Epithelial cell of esophagus (primary cell): ENCODE results near the gene BANF1.

Source experiments
- DNase-seq: peaks from one replicate; pipeline ENCODE4 v3.0.0; 2010; ENCODE audit warnings: low read depth
- H3K4me3 ChIP-seq: 2 replicates; pipeline ENCODE4 v1.5.1; 2011; ENCODE audit warnings: mild to moderate bottlenecking, low read length, control low read depth
- TF ChIP-seq, protein P1 (sequence below): IDR thresholded peaks from 2 replicates; pipeline ENCODE4 v1.5.1; 2011; ENCODE audit warnings: low read depth, mild to moderate bottlenecking, low read length, control low read depth, inconsistent platforms; ENCODE audit not compliant: insufficient read depth; ENCODE audit errors: missing control alignments

The BANF1 gene

DNA sequence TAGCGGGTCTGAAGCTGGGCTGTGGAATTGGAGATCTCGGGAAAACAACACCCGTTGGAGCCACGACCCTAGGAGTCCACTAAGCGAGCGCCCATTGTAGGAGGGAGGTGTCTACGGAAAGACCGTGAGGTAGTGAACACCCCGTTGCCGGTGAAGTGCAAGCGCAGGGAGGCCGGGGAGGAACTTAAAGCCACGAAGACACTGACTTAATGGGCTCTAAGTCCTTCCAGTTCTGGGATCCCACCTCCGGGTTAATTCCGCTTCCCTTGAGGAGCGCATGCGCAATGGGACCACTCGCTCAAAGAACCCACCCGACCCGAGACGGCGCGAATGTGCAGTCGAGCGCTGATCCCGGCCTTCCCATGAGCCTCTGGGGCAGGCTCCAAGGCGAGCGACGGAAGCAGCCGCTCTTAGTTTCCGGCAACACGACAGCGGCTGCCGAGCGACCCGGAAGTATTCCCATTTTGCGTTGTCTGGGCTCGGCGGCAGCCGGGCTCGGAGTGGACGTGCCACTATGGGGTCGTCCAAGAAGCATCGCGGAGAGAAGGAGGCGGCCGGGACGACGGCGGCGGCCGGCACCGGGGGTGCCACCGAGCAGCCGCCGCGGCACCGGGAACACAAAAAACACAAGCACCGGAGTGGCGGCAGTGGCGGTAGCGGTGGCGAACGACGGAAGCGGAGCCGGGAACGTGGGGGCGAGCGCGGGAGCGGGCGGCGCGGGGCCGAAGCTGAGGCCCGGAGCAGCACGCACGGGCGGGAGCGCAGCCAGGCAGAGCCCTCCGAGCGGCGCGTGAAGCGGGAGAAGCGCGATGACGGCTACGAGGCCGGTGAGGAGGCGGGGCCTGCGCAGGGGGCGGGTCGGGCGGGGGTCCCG lies 40.8 kb upstream of the BANF1 start, which contains the start of gene SART1:
Gene SART1 (plus strand): TSS at position 468 of the 874 bp plus-strand sequence. CDS start 47 bp downstream, at position 515.
- H3K4me3 ChIP-seq, result peak within 1 kb of the TSS; percentile 83
- TF ChIP-seq, protein P1, sequence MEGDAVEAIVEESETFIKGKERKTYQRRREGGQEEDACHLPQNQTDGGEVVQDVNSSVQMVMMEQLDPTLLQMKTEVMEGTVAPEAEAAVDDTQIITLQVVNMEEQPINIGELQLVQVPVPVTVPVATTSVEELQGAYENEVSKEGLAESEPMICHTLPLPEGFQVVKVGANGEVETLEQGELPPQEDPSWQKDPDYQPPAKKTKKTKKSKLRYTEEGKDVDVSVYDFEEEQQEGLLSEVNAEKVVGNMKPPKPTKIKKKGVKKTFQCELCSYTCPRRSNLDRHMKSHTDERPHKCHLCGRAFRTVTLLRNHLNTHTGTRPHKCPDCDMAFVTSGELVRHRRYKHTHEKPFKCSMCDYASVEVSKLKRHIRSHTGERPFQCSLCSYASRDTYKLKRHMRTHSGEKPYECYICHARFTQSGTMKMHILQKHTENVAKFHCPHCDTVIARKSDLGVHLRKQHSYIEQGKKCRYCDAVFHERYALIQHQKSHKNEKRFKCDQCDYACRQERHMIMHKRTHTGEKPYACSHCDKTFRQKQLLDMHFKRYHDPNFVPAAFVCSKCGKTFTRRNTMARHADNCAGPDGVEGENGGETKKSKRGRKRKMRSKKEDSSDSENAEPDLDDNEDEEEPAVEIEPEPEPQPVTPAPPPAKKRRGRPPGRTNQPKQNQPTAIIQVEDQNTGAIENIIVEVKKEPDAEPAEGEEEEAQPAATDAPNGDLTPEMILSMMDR, result no peak
- peak; percentile 96 for DNase-seq

DNA sequence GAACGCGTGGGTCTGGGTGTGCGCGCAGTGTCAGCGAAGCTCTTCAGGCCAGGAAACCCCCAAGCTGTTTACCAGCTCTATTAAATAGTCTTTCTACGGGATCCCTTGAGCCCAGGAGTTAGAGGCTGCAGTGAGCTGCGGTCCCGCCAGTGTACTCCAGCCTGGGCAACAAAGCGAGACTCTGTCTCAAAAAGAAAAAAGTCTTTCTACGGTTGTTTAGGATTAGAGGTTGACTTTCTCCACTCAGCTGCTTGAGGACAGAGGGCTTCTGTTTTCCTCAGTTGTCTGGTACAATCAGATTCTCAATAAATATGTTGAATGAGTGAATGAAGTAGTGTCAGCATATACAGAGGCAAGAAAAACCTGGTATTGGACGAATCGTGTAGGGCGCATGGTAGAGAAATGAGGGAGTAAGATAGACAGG lies 40.1 kb upstream of the BANF1 start:
- TF ChIP-seq, protein P1, result no peak
- DNase-seq, result no peak
- peak overlapping the region; percentile 83 for H3K4me3 ChIP-seq

DNA sequence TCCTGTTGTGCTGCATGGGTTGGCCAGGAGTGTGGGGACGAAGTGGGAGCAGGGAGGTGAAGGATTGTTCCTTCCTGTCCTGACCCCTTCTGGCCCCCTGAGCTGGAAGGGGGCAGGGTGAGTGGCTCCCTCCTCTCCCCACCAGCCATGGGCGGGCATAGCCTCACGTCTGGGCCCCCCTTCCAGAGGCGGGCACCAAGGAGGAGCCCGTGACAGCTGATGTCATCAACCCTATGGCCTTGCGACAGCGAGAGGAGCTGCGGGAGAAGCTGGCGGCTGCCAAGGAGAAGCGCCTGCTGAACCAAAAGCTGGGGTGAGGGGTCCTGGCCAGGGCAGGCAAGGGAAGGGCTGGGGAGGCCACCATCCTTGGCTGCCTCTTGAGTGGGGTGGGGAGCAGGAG lies 37.4 kb upstream of the BANF1 start:
- TF ChIP-seq, protein P1, result no peak
- H3K4me3 ChIP-seq, result no peak overlapping the region

DNA sequence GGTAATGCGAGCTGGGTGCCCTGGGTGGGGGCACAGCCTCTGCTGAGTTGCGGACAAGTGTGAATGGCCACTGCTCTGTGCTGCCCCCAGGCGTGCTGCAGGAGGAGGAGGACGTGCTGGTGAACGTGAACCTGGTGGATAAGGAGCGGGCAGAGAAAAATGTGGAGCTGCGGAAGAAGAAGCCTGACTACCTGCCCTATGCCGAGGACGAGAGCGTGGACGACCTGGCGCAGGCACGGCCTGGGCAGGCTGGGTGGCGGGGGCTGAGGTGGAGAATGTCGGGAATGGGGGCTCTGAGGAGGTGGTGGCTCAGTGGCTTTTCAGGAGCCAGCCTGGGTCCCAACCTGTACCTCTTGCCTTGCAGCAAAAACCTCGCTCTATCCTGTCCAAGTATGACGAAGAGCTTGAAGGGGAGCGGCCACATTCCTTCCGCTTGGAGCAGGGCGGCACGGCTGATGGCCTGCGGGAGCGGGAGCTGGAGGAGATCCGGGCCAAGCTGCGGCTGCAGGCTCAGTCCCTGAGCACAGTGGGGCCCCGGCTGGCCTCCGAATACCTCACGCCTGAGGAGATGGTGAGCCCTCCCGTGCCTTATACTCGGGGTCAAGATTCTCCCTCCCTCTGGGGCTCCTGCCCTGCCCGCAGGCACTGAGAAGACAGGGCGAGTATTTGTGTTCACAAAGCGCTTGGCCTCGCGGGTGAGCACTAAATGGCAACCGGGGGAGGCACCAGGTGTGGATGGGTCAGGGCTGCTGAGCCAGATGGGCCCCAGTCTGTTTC lies 36.1 kb upstream of the BANF1 start:
- TF ChIP-seq, protein P1, result no peak
- DNase-seq, result no peak
- no peak overlapping the region for H3K4me3 ChIP-seq

More for the DNA sequence above, 37.4 kb upstream of the BANF1 start:
- DNase-seq, result no peak

DNA sequence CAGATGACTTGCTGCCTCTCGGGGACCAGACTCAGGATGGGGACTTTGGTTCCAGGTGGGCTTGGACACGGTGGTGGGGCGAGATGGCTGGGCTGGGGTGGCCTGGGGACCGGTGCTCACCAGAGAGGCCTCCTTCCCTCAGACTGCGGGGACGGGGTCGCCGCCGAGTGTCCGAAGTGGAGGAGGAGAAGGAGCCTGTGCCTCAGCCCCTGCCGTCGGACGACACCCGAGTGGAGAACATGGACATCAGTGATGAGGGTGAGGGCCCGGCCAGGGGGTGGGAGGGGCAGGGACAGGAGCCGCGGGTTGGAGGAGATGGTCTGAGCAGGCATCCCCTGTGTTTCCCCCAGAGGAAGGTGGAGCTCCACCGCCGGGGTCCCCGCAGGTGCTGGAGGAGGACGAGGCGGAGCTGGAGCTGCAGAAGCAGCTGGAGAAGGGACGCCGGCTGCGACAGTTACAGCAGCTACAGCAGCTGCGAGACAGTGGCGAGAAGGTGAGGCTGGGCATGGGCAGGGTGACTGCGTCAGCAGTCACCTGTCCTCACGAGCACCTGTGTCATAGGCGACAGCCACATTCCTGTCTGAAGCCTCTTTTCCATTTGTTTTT lies 34.9 kb upstream of the BANF1 start:
- no peak for DNase-seq
- TF ChIP-seq, protein P1, result no peak
- H3K4me3 ChIP-seq, result no peak overlapping the region

DNA sequence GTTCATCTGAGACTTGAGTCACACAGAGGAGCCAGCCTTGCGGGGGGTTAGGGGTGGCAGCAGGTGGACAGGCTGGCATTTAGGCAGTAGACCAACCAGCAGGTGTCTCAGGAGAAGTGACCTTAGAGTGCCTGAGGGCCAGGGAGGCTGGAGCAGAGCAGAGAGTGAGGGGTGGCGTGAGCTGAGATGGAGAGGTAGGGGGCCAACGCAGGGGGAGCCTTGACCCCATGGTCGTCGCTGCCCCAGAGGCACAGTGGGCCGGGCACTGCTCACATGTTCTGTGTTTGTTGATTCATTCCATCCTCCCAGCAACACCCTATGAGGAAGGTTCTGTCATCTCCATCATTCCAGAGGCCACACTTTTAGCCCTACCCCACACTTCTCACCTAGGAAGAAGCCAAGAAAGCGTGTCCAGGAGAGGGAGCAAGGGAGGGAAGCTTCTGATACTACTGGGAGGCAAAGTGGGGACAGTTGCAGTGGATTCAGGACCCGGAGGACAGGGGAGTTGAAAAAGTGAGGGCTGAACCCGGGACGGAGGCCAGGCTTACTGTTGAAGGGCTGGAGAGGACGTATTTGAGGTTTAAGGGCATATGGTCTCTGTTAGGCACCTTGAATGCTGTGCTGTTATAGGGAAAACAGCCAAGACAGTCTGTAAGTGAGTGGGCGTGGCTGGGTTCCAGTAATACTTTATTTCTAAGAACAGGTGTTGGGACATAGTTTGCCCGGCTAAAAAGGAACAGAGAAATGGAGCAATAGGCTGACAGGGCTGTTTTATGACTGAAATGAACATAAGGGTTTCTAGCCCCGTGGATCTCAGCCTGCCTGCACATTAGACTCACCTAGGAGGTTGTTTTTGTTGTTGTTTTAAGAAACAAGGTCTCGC lies 33.5 kb upstream of the BANF1 start:
- DNase-seq, result peak; percentile 33
- TF ChIP-seq, protein P1, result peak; percentile 49
- H3K4me3 ChIP-seq, result no peak overlapping the region
